HG03571 (cell line): Measurements from ENCODE around the gene FBXO3.
A peak's percentile ranks its signal among the peaks of the same experiment; 100 is the strongest.
"Not testable (repeated sequence)": the region's sequence is repeated elsewhere in the genome, so short reads cannot be mapped to it uniquely, and the experiment has no call there.

Experiments used
- ATAC-seq: cut with Tn5 transposase; IDR thresholded peaks from one replicate; pipeline ENCODE4 v1.9.1; 2021; ENCODE audit not compliant: unreplicated experiment

FBXO3 gene, protein sequence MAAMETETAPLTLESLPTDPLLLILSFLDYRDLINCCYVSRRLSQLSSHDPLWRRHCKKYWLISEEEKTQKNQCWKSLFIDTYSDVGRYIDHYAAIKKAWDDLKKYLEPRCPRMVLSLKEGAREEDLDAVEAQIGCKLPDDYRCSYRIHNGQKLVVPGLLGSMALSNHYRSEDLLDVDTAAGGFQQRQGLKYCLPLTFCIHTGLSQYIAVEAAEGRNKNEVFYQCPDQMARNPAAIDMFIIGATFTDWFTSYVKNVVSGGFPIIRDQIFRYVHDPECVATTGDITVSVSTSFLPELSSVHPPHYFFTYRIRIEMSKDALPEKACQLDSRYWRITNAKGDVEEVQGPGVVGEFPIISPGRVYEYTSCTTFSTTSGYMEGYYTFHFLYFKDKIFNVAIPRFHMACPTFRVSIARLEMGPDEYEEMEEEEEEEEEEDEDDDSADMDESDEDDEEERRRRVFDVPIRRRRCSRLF

GRCh38 chr11:33773987-33774735 lies at the start of gene FBXO3:
Gene FBXO3, minus strand, starts transcription at chr11:33774520. Its CDS starts 23 bp downstream, at chr11:33774497.
- ATAC-seq: peak; percentile 59

DNA sequence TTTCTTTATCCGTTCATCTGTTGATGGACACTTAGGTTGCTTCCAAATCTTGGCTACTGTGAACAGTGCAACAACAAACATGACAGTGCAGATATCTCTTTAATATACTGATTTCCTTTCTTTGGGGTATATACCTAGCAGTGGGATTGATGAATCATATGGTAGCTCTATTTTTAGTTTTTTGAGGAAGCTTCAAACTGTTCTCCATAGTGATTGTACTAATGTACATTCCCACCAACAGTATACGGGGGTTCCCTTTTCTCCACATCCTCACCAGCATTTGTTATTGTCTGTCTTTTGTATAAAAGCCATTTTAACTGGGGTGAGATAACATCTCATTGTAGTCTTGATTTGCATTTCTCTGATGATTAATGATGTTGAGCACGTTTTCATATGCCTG lies 48.7 kb upstream of the FBXO3 start:
- not testable (repeated sequence) for ATAC-seq

DNA sequence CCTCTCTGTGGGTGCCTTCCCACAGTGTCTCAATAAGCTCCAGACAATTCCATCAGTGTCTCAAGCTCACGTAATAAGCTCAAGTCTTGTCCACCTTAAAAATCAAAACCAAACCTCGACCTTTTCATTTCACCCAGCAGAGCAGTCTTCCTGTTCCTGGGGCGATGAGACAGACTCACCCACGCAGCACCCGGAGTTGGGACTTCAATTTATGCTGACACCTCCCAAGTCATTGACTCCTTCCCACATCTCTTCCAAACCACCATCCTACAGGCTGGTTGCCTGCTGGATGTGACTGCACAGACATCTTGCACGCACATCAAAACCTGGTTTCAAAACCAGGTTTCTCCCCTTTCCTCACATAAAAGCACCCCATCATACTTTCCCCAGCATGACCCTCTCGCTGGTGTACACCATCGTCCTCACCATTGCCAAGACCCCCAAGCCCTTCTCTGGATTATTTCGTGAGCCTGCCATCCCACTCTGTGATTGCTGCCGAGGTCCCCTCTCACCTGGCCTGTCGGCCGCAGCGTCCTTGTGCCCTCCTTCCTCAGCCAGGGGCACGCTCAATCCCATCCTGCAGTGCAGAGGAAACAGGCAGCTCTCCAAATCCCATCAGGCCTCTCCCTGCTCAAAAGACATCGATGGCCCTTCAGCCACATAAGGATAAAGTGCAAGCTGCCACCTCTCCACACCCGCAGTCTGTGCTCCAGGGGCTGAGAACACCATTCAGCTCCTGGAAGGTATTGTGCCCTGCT lies 45.1 kb upstream of the FBXO3 start:
- no peak for ATAC-seq

DNA sequence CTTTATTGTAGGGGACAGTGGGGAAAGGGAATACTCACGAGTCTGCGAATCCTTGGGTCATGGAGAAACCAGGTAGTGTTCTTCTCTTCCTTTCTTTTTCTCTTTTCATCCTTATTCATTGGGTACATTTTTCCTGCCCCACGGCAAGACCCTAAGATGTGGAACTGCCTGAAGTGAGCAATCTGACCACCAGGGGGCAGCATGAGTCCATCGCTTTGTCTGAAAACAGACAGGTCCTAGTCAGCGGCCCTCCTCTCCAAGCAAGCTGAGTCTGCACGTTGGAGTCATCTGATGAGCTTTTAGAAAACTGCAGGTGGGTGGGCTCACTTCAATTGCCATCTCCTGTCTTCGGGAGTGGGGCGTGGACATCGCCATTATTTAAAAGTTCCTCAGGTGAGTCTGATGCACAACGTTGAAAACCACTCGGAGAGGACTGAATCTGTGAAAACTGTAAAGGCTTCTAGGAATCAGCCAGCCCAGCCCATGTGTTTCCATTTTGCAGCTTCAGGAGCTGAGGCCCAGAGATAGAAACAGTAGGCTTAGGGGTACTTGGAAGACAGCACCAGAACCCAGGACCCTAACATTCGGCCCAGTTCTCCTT lies 34.0 kb upstream of the FBXO3 start:
- no peak for ATAC-seq

DNA sequence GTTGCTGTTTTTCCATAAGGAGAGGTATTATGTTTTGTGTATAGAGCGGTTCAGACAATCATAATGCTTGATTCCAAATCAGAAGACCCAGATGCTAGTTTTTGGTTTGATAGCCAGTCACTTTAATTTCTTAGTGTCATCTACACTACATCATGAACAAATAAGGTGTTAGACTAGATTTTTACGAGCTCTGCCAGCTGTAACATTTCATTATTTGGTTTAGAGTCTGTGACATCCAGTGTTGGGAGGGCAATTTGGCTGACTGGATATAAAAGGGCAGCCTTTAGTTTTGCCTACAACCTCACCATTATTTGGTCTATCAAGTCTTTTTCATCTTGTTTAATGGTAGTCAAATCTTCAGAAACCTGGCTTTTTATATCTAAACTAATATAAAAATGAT lies 30.2 kb upstream of the FBXO3 start:
- ATAC-seq: no peak

- no peak for ATAC-seq
These were observed 28.1 kb upstream of the FBXO3 start for GRCh38 chr11:33802194-33802950.

DNA sequence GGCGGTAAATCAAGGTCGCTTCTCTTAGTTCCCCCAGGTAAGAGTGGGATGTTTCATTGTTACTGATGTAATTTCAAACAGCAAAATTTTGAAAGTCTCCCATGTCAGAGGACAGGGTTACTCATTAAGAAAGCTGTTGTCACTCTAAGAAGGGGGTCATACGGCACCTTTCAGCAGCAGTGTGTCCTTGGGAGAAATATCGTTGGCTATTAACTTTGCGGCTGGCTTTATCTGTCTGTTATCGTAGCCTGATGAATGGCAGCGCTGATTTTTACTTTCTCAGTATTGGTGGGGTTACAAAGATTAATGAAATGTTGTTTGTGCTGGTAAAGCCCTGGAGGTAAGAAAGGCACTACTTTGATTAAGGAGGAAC lies 27.5 kb upstream of the FBXO3 start:
- ATAC-seq: no peak

DNA sequence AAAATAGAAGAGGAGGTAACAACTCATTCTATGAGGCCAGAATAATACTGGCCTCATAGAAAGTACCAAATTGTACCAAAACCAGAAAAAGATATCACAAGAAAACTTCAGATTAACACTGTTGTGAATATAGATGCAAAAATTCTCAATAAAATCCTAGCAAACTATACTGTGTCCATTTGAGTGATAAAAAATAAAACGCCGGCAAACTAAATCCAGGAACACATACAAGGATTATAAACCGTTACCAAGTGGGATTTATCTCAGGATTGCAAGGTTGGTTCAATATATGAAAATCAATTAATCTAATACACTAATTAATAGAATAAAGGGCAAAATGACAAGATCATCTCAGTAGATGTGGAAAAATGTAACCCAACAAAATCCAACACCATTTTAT lies 23.6 kb upstream of the FBXO3 start:
- no peak for ATAC-seq

GRCh38 chr11:33790040-33790439 lies 15.7 kb upstream of the FBXO3 start:
- no peak for ATAC-seq

GRCh38 chr11:33788095-33788494 lies 13.8 kb upstream of the FBXO3 start:
- ATAC-seq: not testable (repeated sequence)

DNA sequence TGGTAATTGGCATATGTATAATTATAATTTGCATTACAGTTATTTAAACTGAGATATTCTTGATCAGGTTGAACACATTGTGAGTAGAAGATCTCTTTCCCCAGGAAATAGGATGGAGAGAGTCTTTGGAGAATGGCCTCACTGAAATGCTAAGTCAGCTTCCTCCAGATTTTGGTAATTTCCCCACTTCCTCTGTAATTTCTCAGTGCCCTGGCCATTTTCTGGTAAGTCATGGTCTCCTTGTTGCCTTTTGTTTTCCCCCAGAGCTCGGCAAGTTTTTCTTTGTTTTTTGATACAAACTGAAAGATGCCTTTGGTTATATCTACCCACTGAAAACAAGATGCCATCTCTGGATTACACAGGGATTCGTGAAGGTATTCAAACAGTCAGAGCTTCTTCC lies 12.8 kb upstream of the FBXO3 start:
- ATAC-seq: no peak

GRCh38 chr11:33785609-33786008 lies 11.3 kb upstream of the FBXO3 start:
- ATAC-seq: no peak

GRCh38 chr11:33779849-33780528 lies 5.7 kb upstream of the FBXO3 start:
- no peak for ATAC-seq

DNA sequence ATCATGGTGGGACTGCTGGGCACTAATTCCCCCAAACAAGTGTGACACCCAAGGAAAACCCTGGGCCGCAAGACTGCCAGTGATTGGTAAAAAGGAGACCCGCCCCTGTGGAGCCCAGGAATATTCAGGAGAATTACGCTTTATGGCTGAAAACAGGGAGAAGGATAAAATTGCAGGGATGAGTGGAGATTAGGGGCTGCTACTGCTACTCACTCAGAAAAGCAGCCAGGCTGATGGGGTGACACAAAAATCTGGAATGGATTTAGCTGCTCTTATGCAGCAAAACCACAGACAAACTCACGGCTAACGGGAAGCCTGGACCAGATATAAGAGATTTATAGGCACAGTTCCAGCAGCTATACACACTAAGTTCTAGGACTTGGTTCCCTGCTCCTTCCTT lies 4.4 kb upstream of the FBXO3 start:
- ATAC-seq: no peak

GRCh38 chr11:33777906-33778305 lies 3.6 kb upstream of the FBXO3 start:
- ATAC-seq: no peak

DNA sequence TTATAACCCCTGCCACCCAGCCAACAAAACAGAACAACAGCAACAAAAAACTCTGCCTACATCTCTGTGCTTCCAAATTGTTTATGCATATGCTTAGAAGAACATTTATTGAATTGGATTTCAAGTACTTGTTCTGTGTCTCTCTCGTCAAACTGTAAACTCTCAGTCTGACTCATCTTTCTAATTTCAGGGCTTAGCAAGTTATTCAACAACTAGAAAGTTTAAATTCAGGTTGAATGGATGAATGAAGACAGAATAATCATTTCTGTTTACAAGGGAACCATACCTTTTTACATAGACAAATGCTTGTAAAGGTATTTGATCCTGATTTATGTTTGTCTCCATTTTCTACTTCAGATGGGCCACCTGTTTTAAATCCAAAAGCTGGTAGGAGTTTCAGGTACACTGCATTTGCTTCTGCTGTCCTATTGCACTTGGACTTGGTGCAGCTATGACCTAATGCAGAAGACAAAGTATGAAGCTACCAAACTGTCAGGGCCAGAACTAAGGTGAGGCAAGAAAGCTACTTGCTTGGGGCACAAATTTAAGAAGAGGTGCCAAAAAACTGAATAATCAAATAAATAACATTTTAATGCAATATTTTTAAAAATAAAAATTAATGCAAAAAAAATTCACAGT lies 1.6 kb upstream of the FBXO3 start:
- ATAC-seq: peak; percentile 40

DNA sequence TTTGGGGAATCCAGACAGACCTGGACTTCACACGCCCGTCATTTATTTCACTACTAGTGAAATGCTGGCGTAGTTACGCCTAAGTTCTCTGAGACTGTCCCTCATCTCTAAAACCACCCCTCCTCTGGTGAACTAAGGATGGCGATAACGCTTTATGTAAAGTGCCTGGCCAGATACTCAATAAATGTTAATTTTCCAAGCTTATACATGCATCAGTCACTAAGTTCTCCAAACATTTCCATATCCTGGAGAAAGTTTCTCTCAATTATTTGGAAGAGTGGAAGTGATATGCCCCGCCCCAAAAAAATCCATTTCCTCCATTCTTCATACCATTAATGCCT lies 1.1 kb upstream of the FBXO3 start:
- no peak for ATAC-seq

DNA sequence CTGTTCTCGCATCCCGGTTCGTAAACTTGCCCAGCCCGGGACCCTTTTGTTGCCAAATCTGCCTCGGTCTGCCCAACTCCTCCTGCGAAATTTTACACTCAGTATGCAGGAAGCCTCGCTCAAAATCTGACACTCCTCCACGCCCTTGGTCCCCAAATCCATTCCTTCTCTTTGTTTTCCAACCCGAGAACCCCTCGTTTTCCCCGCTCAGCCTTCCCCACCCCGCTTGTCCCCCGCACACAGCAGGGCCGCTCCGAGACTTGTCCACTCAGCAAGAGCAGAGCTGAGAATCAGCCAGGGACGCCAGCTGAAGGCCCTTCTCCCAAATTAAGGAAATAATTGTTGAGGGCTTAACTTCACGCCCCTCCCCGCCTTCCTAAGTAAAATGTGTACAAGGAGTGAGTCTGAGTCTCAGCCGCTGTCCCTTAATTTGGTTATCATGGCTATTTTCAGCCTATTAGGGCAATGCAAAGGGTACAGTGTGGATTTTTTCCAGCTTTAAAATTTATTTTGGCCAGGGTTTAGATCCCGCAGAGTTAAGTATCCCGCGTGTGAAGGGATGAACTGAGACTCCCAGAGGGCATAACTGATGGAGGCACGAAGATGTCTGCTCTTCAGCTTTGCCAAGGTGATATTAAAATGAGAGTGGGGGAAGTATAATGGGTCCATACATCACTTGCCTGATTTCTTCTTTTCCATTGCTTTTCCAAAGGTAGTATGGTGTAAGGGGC lies 581 bp upstream of the FBXO3 start:
- ATAC-seq: no peak
